HPDE6-E6E7 (cell line): ENCODE results near the gene MC4R.

Source experiments
- DNase-seq: peaks from one replicate; pipeline ENCODE4 v3.0.0; 2011; ENCODE audit warnings: missing footprints; ENCODE audit errors: extremely low spot score

Gene MC4R

DNA sequence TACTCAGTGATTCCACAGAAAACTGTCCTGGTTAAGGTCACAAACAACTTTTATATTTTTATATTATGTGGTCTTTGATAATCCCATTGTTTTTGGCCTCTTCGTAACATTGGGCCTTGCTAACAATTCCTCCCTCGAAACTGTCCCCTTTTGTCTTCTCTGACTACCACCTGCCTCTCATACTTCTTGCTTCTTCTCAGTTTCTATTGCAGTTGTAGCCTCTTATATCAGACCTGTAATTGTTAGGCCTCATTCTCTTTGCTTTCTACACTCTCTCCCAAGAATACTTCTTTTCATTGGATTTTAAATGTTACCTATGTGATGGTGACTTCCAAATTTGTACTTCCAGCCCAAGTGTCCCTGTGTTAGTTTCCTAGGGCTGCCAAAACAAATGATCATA is 44.7 kb downstream of the MC4R start:
- DNase-seq: no peak

DNA sequence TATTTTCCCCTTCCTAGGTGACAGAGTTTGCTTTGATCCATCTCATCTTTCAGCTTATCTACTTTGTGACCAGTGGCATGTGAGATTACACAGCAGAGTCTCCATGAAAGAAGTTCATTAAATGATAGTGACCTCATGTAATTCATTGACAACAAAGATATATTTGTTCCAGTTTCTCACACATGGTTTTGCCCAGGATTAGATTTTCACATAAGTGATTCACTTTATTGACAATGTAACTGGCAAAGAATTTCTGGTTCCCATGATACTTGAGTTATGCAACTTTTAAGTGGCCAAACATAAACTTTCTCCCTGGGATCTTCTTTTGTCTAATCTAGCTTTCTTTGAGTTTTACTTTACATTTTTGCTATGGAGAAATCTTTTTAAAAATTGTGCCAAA is 50.0 kb downstream of the MC4R start:
- DNase-seq: no peak
